Measurements from ENCODE around the gene ABCA1. TPM values are rescaled to one million over a fixed set of nuclear protein-coding genes. Genes with fewer than 3 reads are reported as not detected.
"Not testable (repeated sequence)": the region's sequence is repeated elsewhere in the genome, so short reads cannot be mapped to it uniquely, and the experiment has no call there.

The ABCA1 gene
- polyA plus RNA-seq, 1 experiment = 29.6 TPM

DNA sequence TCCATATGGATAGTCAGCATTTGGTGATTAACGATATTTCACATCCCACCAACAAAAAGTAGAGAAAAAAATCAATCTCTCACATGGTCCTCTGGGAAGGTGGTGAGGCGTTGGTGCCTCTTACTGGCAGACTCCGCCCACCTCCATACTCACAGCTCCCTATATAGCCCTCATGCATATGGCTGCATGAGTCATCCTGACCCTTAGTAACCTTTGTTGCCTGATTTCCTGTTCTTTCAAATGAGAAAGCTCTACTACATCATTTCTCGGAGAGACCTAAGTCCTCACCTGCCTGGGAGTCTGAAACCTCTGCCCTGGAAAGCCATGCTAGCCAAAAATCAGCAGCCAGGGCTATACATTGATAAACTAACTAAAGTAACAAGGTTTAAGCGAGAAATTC is 33.3 kb upstream of the ABCA1 start:
- Histone ChIP-seq H3K9me3 (ENCODE audit: control insufficient read depth, insufficient read depth, low read length) (no peaks in the 10 kb centered on the region), H3K27me3 (ENCODE audit: control insufficient read depth, insufficient read depth, low read length) (no peaks in the 10 kb centered on the region), H3K4me3 (ENCODE audit: low read depth, low read length) (no peak overlapping the region), H3K27ac (ENCODE audit: low read depth, low read length) (no peak overlapping the region)
- DNase-seq (ENCODE audit: low read depth, low spot score) = no peak
- ChIA-PET CTCF (no interaction called here), POLR2A (no interaction called here)
- TF ChIP-seq, protein P1, sequence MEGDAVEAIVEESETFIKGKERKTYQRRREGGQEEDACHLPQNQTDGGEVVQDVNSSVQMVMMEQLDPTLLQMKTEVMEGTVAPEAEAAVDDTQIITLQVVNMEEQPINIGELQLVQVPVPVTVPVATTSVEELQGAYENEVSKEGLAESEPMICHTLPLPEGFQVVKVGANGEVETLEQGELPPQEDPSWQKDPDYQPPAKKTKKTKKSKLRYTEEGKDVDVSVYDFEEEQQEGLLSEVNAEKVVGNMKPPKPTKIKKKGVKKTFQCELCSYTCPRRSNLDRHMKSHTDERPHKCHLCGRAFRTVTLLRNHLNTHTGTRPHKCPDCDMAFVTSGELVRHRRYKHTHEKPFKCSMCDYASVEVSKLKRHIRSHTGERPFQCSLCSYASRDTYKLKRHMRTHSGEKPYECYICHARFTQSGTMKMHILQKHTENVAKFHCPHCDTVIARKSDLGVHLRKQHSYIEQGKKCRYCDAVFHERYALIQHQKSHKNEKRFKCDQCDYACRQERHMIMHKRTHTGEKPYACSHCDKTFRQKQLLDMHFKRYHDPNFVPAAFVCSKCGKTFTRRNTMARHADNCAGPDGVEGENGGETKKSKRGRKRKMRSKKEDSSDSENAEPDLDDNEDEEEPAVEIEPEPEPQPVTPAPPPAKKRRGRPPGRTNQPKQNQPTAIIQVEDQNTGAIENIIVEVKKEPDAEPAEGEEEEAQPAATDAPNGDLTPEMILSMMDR (IDR thresholded peaks at IDR 0.05; ENCODE audit: low read depth, low read length) = no peak

DNA sequence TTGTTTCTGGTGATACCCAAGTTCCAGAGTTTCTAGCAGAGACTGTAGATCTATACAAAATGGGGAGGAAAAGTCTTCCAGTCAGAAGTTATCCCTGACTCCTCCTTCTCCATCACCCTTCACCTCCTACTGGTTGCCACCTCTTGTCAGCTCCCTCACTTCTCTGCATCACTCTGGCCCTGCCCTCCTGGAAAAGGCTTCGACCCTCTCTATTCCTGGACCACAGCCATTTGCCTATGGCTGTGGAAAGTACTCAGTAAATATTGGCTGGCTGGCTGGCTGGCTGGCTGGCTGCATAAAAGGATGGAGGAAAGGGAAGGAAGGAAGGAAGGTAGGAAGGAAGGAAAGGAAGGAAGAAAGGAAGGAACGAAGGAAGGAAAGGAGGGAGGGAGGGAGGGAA is 32.7 kb upstream of the ABCA1 start:
- TF ChIP-seq, protein P1 (IDR thresholded peaks at IDR 0.05; ENCODE audit: low read depth, low read length) = no peak
- no peak for DNase-seq (ENCODE audit: low read depth, low spot score)
- Histone ChIP-seq H3K9me3 (ENCODE audit: control insufficient read depth, insufficient read depth, low read length) (no peaks in the 10 kb centered on the region), H3K4me3 (ENCODE audit: low read depth, low read length) (no peak overlapping the region), H3K27me3 (ENCODE audit: control insufficient read depth, insufficient read depth, low read length) (no peaks in the 10 kb centered on the region), H3K27ac (ENCODE audit: low read depth, low read length) (no peak overlapping the region)
- CTCF ChIA-PET = no interaction called here
- POLR2A ChIA-PET = interaction anchor here (1.3 kb wide), 1 partner anchor 7 kb away, joined by 4 read pairs; no protein-coding TSS in a partner anchor

GRCh38 chr9:104958751-104959150 is 30.8 kb upstream of the ABCA1 start:
- ChIA-PET POLR2A (no interaction called here), CTCF (no interaction called here)
- Histone ChIP-seq H3K9me3 (ENCODE audit: control insufficient read depth, insufficient read depth, low read length) (no peaks in the 10 kb centered on the region), H3K27me3 (ENCODE audit: control insufficient read depth, insufficient read depth, low read length) (no peaks in the 10 kb centered on the region), H3K4me3 (ENCODE audit: low read depth, low read length) (no peak overlapping the region), H3K27ac (ENCODE audit: low read depth, low read length) (no peak overlapping the region)
- DNase-seq (ENCODE audit: low read depth, low spot score) = no peak
- TF ChIP-seq, protein P1 (IDR thresholded peaks at IDR 0.05; ENCODE audit: low read depth, low read length) = no peak

GRCh38 chr9:104958006-104958405 is 30.1 kb upstream of the ABCA1 start:
- CTCF ChIA-PET; POLR2A ChIA-PET; H3K27ac ChIP-seq (ENCODE audit: low read depth, low read length); H3K9me3 ChIP-seq (ENCODE audit: control insufficient read depth, insufficient read depth, low read length); DNase-seq (ENCODE audit: low read depth, low spot score); H3K27me3 ChIP-seq (ENCODE audit: control insufficient read depth, insufficient read depth, low read length); H3K4me3 ChIP-seq (ENCODE audit: low read depth, low read length): not testable (repeated sequence)

DNA sequence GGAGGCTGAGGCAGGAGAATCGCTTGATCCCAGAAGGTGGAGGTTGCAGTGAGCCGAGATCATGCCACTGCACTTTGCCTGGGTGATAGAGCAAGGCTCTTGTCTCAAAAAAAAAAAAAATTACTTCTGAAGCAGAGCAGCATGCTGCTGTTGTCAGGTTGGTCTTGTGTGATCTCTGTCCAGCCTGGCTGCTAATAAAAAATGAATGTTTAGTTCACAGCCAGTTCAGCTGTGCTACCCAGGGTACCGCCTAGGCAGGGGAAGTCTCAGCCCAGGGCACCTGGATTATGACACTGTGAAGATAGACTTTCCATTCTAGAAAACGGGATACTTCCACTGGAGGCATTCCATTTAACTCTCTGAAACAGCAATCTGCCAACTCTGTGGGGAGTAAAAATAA is 23.5 kb upstream of the ABCA1 start:
- ChIA-PET CTCF (interaction anchor here (0.6 kb wide), 1 partner anchor 58 kb away, joined by 5 read pairs; no protein-coding TSS in a partner anchor), POLR2A (no interaction called here)
- no peak overlapping the region for H3K27ac ChIP-seq (ENCODE audit: low read depth, low read length)
- DNase-seq (ENCODE audit: low read depth, low spot score) = no peak
- TF ChIP-seq, protein P1 (IDR thresholded peaks at IDR 0.05; ENCODE audit: low read depth, low read length) = no peak
- no peaks in the 10 kb centered on the region for H3K9me3 ChIP-seq (ENCODE audit: control insufficient read depth, insufficient read depth, low read length)
- H3K27me3 ChIP-seq (ENCODE audit: control insufficient read depth, insufficient read depth, low read length) = no peaks in the 10 kb centered on the region
- H3K4me3 ChIP-seq (ENCODE audit: low read depth, low read length) = no peak overlapping the region

DNA sequence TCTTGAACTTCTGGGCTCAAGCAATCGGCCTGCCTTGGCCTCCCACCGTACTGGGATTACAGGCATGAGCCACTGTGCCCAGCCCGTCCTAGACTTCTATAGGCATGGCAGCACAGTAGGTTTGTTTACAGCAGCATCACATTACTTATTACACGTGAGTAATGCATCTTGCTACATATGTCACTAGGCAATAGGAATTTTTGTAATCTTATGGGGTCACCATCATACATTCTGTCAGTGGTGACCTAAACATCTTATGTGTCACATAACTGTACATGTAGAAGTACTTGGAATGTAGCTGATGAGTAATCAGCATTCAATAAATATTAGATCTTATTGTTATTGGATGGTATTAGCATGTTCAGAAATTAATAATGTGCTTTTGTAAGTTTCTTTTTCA is 22.9 kb upstream of the ABCA1 start:
- ChIA-PET POLR2A (no interaction called here), CTCF (interaction anchor here (0.6 kb wide), 2 partner anchors 57 to 668 kb away, joined by 5 read pairs; no protein-coding TSS in a partner anchor)
- Histone ChIP-seq H3K27ac (ENCODE audit: low read depth, low read length) (no peak overlapping the region), H3K4me3 (ENCODE audit: low read depth, low read length) (no peak overlapping the region), H3K9me3 (ENCODE audit: control insufficient read depth, insufficient read depth, low read length) (no peaks in the 10 kb centered on the region), H3K27me3 (ENCODE audit: control insufficient read depth, insufficient read depth, low read length) (no peaks in the 10 kb centered on the region)
- DNase-seq (ENCODE audit: low read depth, low spot score) = no peak
- TF ChIP-seq, protein P1 (IDR thresholded peaks at IDR 0.05; ENCODE audit: low read depth, low read length) = no peak
